ENCODE measurements around the gene TFEC. TPM values are rescaled to one million over a fixed set of nuclear protein-coding genes. Genes with fewer than 3 reads are reported as not detected.

TFEC gene
- total RNA-seq, 1 donor from 2014 or later: 0.06 TPM

DNA sequence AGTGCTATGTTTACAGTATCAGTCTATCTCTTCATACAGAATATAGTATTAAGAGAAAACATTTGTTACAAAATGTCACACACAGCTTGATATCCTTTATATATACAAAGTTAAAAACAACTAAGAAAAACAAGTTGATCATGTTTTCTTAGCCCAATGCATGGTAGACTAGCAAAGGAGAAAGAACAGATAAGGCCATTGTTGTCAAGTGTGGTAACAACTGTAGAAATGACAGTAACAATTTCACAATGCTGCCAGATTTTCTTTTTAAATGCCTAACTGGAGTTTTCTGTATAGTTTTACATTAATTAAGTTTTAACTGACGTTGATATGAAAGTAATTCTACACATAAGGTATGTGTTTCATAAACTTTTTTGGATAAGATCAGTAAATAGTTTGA, 65.8 kb downstream of the TFEC start:
- H3K4me2 ChIP-seq: no peak overlapping the region
- no peak for TF ChIP-seq EZH2 (IDR thresholded peaks at IDR 0.05)
- TF ChIP-seq, protein P1, sequence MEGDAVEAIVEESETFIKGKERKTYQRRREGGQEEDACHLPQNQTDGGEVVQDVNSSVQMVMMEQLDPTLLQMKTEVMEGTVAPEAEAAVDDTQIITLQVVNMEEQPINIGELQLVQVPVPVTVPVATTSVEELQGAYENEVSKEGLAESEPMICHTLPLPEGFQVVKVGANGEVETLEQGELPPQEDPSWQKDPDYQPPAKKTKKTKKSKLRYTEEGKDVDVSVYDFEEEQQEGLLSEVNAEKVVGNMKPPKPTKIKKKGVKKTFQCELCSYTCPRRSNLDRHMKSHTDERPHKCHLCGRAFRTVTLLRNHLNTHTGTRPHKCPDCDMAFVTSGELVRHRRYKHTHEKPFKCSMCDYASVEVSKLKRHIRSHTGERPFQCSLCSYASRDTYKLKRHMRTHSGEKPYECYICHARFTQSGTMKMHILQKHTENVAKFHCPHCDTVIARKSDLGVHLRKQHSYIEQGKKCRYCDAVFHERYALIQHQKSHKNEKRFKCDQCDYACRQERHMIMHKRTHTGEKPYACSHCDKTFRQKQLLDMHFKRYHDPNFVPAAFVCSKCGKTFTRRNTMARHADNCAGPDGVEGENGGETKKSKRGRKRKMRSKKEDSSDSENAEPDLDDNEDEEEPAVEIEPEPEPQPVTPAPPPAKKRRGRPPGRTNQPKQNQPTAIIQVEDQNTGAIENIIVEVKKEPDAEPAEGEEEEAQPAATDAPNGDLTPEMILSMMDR (IDR thresholded peaks at IDR 0.05): no peak
- no peak for TF ChIP-seq EZH2phosphoT487 (IDR thresholded peaks at IDR 0.05)
- H3K27ac Mint-ChIP-seq: no peak overlapping the region
- DNase-seq (ENCODE audit: low spot score): no peak
- no peak overlapping the region for H3K4me3 Mint-ChIP-seq
- no peaks in the 10 kb centered on the region for H3K4me1 ChIP-seq
- no peaks in the 10 kb centered on the region for H3K36me3 ChIP-seq
- H3K9ac ChIP-seq: no peak overlapping the region
- peaks cover 16% of the 10 kb centered on the region for H3K4me1 Mint-ChIP-seq
- H3K4me3 ChIP-seq: no peak overlapping the region
- no peaks in the 10 kb centered on the region for H3K27me3 Mint-ChIP-seq (ENCODE audit: insufficient read depth, low read depth)
- H3K79me2 ChIP-seq (ENCODE audit: low read depth): no peaks in the 10 kb centered on the region
- no peaks in the 10 kb centered on the region for H3F3A ChIP-seq (ENCODE audit: low read depth)
- peaks cover 6% of the 10 kb centered on the region for H3K9me3 Mint-ChIP-seq
- no peaks in the 10 kb centered on the region for H3K27me3 ChIP-seq
- H3K27ac ChIP-seq: no peak overlapping the region
- no peaks in the 10 kb centered on the region for H3K9me3 ChIP-seq (ENCODE audit: low read depth)
- no peaks in the 10 kb centered on the region for H4K20me1 ChIP-seq (ENCODE audit: low read depth)
- no peak overlapping the region for H2AFZ ChIP-seq (replicated peaks)
- H3K36me3 Mint-ChIP-seq: no peaks in the 10 kb centered on the region

GRCh38 chr7:115962340-115962739, 68.2 kb downstream of the TFEC start:
- no peak for TF ChIP-seq EZH2phosphoT487 (IDR thresholded peaks at IDR 0.05)
- TF ChIP-seq, protein P1 (IDR thresholded peaks at IDR 0.05): no peak
- no peak for TF ChIP-seq EZH2 (IDR thresholded peaks at IDR 0.05)
- no peaks in the 10 kb centered on the region for H4K20me1 ChIP-seq (ENCODE audit: low read depth)
- Mint-ChIP-seq H3K4me1 (peaks cover 16% of the 10 kb centered on the region), H3K36me3 (no peaks in the 10 kb centered on the region), H3K4me3 (no peak overlapping the region), H3K27me3 (ENCODE audit: insufficient read depth, low read depth) (no peaks in the 10 kb centered on the region), H3K27ac (peak overlapping the region; percentile 25), H3K9me3 (peaks cover 12% of the 10 kb centered on the region)
- DNase-seq (ENCODE audit: low spot score): no peak
- H3K27me3 ChIP-seq: no peaks in the 10 kb centered on the region
- H3K4me1 ChIP-seq: no peaks in the 10 kb centered on the region
- H3K9ac ChIP-seq: no peak overlapping the region
- no peak overlapping the region for H3K4me2 ChIP-seq
- H3K9me3 ChIP-seq (ENCODE audit: low read depth): no peaks in the 10 kb centered on the region
- no peaks in the 10 kb centered on the region for H3K79me2 ChIP-seq (ENCODE audit: low read depth)
- no peak overlapping the region for H3K4me3 ChIP-seq
- no peak overlapping the region for H2AFZ ChIP-seq (replicated peaks)
- no peak overlapping the region for H3K27ac ChIP-seq
- H3F3A ChIP-seq (ENCODE audit: low read depth): no peaks in the 10 kb centered on the region
- no peaks in the 10 kb centered on the region for H3K36me3 ChIP-seq

DNA sequence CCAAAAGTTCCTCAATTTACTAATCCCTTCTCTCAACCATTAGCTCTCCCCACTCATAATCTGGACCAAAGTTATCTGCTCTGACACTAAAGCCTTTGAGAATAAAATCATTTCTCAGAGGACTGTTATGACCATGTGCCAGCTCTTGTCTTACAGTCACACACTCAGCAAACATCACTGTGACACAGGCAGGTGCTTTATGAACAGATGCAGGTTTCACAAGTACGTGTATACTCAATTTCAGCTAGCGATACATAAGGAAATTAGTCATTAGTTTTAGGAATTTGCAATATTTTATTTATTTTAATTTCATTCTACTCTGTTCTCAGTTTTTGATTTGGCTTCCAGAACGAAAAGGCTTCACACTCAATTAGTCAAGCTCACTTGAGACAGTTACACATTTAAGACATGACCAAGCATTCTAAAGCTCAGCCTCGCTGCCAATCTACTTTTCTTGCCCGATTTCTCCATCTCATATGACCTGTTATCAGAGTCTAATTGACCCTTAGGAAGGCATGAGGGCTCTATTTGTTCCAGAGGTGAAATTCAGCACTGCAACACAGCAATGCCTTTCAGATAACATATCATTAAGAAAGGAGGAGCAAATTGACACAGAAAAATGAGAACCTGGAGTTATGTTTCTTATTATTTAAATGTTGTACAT, 76.8 kb downstream of the TFEC start:
- TF ChIP-seq EZH2 (IDR thresholded peaks at IDR 0.05): no peak
- TF ChIP-seq EZH2phosphoT487 (IDR thresholded peaks at IDR 0.05): no peak
- TF ChIP-seq, protein P1 (IDR thresholded peaks at IDR 0.05): no peak
- Histone ChIP-seq H3F3A (ENCODE audit: low read depth) (no peaks in the 10 kb centered on the region), H2AFZ (replicated peaks) (no peak overlapping the region), H4K20me1 (ENCODE audit: low read depth) (no peaks in the 10 kb centered on the region), H3K9me3 (ENCODE audit: low read depth) (no peaks in the 10 kb centered on the region), H3K4me2 (no peak overlapping the region), H3K4me3 (no peak overlapping the region), H3K4me1 (no peaks in the 10 kb centered on the region), H3K27ac (no peak overlapping the region), H3K79me2 (ENCODE audit: low read depth) (no peaks in the 10 kb centered on the region), H3K9ac (no peak overlapping the region), H3K27me3 (no peaks in the 10 kb centered on the region), H3K36me3 (no peaks in the 10 kb centered on the region)
- H3K4me3 Mint-ChIP-seq: no peak overlapping the region
- no peaks in the 10 kb centered on the region for H3K9me3 Mint-ChIP-seq
- H3K27me3 Mint-ChIP-seq (ENCODE audit: insufficient read depth, low read depth): no peaks in the 10 kb centered on the region
- H3K36me3 Mint-ChIP-seq: no peaks in the 10 kb centered on the region
- peaks cover 2% of the 10 kb centered on the region for H3K4me1 Mint-ChIP-seq
- no peak overlapping the region for H3K27ac Mint-ChIP-seq
- DNase-seq (ENCODE audit: low spot score): no peak

Data from neural progenitor cell (in vitro differentiated cells).